AG04449 (cell line): ENCODE results near the gene CNTD1.
"Not testable (repeated sequence)": the region's sequence is repeated elsewhere in the genome, so short reads cannot be mapped to it uniquely, and the experiment has no call there.

Experiments
- CTCF ChIA-PET: fragments of 350-600 bp; formaldehyde crosslinking; extraction: SDS; loops from one replicate; lab custom pipeline; 2021; ENCODE audit warnings: antibody characterized with exemption; lab: Yijun Ruan, JAX
- POLR2A ChIA-PET: fragments of 400-600, 350-600 bp; formaldehyde crosslinking; extraction: SDS; loops from one replicate; lab custom pipeline; 2020; ENCODE audit warnings: antibody characterized with exemption, inconsistent platforms; lab: Yijun Ruan, JAX
- DNase-seq: peaks from one replicate; pipeline ENCODE4 v3.0.0-alpha.2; 2010; ENCODE audit warnings: low read depth, low spot score
- H3K4me3 ChIP-seq: 2 replicates; pipeline ENCODE4 v1.5.1; 2011; ENCODE audit warnings: low read depth, mild to moderate bottlenecking, control low read depth, low read length
- CTCF ChIP-seq: IDR thresholded peaks from one replicate; pipeline ENCODE4 v1.5.1; 2011; ENCODE audit warnings: mild to moderate bottlenecking, moderate library complexity, low read length, control low read depth, inconsistent platforms; ENCODE audit not compliant: insufficient read depth; ENCODE audit errors: missing control alignments

The CNTD1 gene

GRCh38 chr17:42759982-42760651 is 38.5 kb upstream of the CNTD1 start:
- no peak for TF ChIP-seq CTCF
- ChIA-PET POLR2A (no interaction called here), CTCF (interaction anchor here (1.0 to 7.1 kb wide), 9 partner anchors 10 to 182 kb away, joined by 3 to 94 read pairs (median 5); partner anchors contain the start of genes BECN1, PSMC3IP and VPS25)
- no peak for DNase-seq
- H3K4me3 ChIP-seq: no peak overlapping the region

GRCh38 chr17:42760652-42761581 is 37.7 kb upstream of the CNTD1 start, which contains the start of gene RAMP2:
RAMP2 (plus strand) TSS chr17:42761227; CDS start chr17:42761262, 35 bp downstream.
- POLR2A ChIA-PET: interaction anchor here (1.2 kb wide), 1 partner anchor 13 kb away, joined by 4 read pairs; the partner anchor contains the start of gene VPS25
- peak within 1 kb of the TSS; percentile 50 for H3K4me3 ChIP-seq
- no peak for DNase-seq
- TF ChIP-seq CTCF: no peak
- CTCF ChIA-PET: interaction anchor here (1.0 to 7.1 kb wide), 12 partner anchors 11 to 183 kb away, joined by 3 to 94 read pairs (median 4); partner anchors contain the start of genes BECN1, PSMC3IP and VPS25

- ChIA-PET CTCF (interaction anchor here (1.0 to 7.1 kb wide), 12 partner anchors 7 to 183 kb away, joined by 3 to 94 read pairs (median 18); partner anchors contain the start of genes BECN1, PSMC3IP and VPS25), POLR2A (interaction anchor here (1.2 kb wide), 1 partner anchor 12 kb away, joined by 4 read pairs; the partner anchor contains the start of gene VPS25)
- DNase-seq: no peak
- peak overlapping the region; percentile 50 for H3K4me3 ChIP-seq
- TF ChIP-seq CTCF: no peak
These were observed 37.0 kb upstream of the CNTD1 start for GRCh38 chr17:42761638-42762037.

GRCh38 chr17:42766124-42766523 is 32.5 kb upstream of the CNTD1 start:
- DNase-seq: no peak
- no peak for TF ChIP-seq CTCF
- POLR2A ChIA-PET: no interaction called here
- H3K4me3 ChIP-seq: no peak overlapping the region
- CTCF ChIA-PET: interaction anchor here (0.8 to 1.4 kb wide), 2 partner anchors 17 to 187 kb away, joined by 3 read pairs; no protein-coding TSS in a partner anchor

- DNase-seq: no peak
- ChIA-PET CTCF (no interaction called here), POLR2A (interaction anchor here (1.2 kb wide), 1 partner anchor 13 kb away, joined by 3 read pairs; the partner anchor contains the start of gene WNK4)
- H3K4me3 ChIP-seq: no peak overlapping the region
- no peak for TF ChIP-seq CTCF
These were observed 31.1 kb upstream of the CNTD1 start for GRCh38 chr17:42767512-42767911.

- CTCF ChIA-PET, DNase-seq, POLR2A ChIA-PET, H3K4me3 ChIP-seq: not testable (repeated sequence)
These were observed 30.7 kb upstream of the CNTD1 start for GRCh38 chr17:42768006-42768405.

- CTCF ChIA-PET: interaction anchor here (6.1 kb wide), 1 partner anchor 9 kb away, joined by 94 read pairs; the partner anchor contains the start of gene RAMP2
- DNase-seq, POLR2A ChIA-PET, H3K4me3 ChIP-seq: not testable (repeated sequence)
These were observed 28.7 kb upstream of the CNTD1 start for GRCh38 chr17:42769964-42770363.
